Left ventricle myocardium inferior (tissue), 1 donor: ENCODE data around the gene HJV. TPM values are rescaled to one million over a fixed set of nuclear protein-coding genes. Genes with fewer than 3 reads are reported as not detected.
A peak's percentile ranks its signal among the peaks of the same experiment; 100 is the strongest.

Source experiments
- DNase-seq: peaks from one replicate; pipeline ENCODE4 v3.0.0-alpha.2; 2020
- H3K27ac ChIP-seq: fragments of 200-600 bp; replicated peaks from 2 replicates; pipeline ENCODE4 v1.8.0; 2021
- H3K27me3 ChIP-seq: fragments of 200-600 bp; 2 replicates; pipeline ENCODE4 v1.8.0; 2021; ENCODE audit warnings: low read depth
- H3K36me3 ChIP-seq: fragments of 200-600 bp; 2 replicates; pipeline ENCODE4 v1.8.0; 2021
- H3K4me1 ChIP-seq: fragments of 200-600 bp; 2 replicates; pipeline ENCODE4 v1.8.0; 2021
- H3K4me3 ChIP-seq: fragments of 200-600 bp; 2 replicates; pipeline ENCODE4 v1.8.0; 2021; ENCODE audit warnings: mild to moderate bottlenecking, moderate library complexity
- H3K9me3 ChIP-seq: fragments of 200-600 bp; replicated peaks from 2 replicates; pipeline ENCODE4 v1.8.0; 2021
- CTCF ChIP-seq: fragments of 200-600 bp; IDR thresholded peaks from 2 replicates; pipeline ENCODE4 v1.8.0; 2021; ENCODE audit warnings: antibody characterized with exemption, mild to moderate bottlenecking, borderline replicate concordance
- intact Hi-C: fragments of 100-400 bp; cut with micrococcal nuclease; formaldehyde crosslinking; loops from one replicate; pipeline ENCODE4 v1.11.0; 2022
- total RNA-seq: library from RNA; stranded (reverse); fragmentation: NEBNext Ultra II Directional; extraction: Animal tissue kit (Norgen Biotek cat#: 25700); gene quantifications from one replicate; pipeline ENCODE4 v1.2.1, GENCODE V29; 2021
- donor health status: DM: no; HTN: yes; CAD: no; lungs with severe emphysema.

HJV gene
- total RNA-seq, 1 donor from 2014 or later, result 90.3 TPM

GRCh38 chr1:145999321-146000024 lies 22.1 kb downstream of the HJV start:
- peak overlapping the region; percentile 86 for H3K4me3 ChIP-seq
- no peak for DNase-seq
- intact Hi-C loops, result no loop called here

GRCh38 chr1:145997718-145998023 lies 23.9 kb downstream of the HJV start:
- intact Hi-C loops, result no loop called here
- H3K4me1 ChIP-seq, result peaks cover 82% of the 10 kb centered on the region
- no peak for DNase-seq
- TF ChIP-seq CTCF, result peak; percentile 45
- H3K4me3 ChIP-seq, result peak overlapping the region; percentile 86
- H3K9me3 ChIP-seq, result no peaks in the 10 kb centered on the region
- no peaks in the 10 kb centered on the region for H3K27me3 ChIP-seq
- H3K36me3 ChIP-seq, result peaks cover 35% of the 10 kb centered on the region
- H3K27ac ChIP-seq, result peak overlapping the region; percentile 99

More at GRCh38 chr1:145999321-146000024, 22.1 kb downstream of the HJV start:
- H3K27me3 ChIP-seq, result no peaks in the 10 kb centered on the region
- H3K9me3 ChIP-seq, result no peaks in the 10 kb centered on the region
- peak overlapping the region; percentile 99 for H3K27ac ChIP-seq
- H3K4me1 ChIP-seq, result peaks cover 68% of the 10 kb centered on the region
- TF ChIP-seq CTCF, result no peak
- H3K36me3 ChIP-seq, result peaks cover 17% of the 10 kb centered on the region

- Histone ChIP-seq H3K9me3 (no peaks in the 10 kb centered on the region), H3K27ac (peak overlapping the region; percentile 99), H3K4me1 (peaks cover 87% of the 10 kb centered on the region), H3K4me3 (peak overlapping the region; percentile 86), H3K27me3 (no peaks in the 10 kb centered on the region), H3K36me3 (peaks cover 40% of the 10 kb centered on the region)
- intact Hi-C loops, result no loop called here
- peak; percentile 62 for DNase-seq
- no peak for TF ChIP-seq CTCF
Observed at GRCh38 chr1:145997016-145997717, 24.4 kb downstream of the HJV start.

GRCh38 chr1:145996433-145997015 lies 25.0 kb downstream of the HJV start, which contains the start of gene TXNIP:
TSS of gene TXNIP (minus strand) at chr1:145996579. CDS start at chr1:145996266, 313 bp downstream.
- Histone ChIP-seq H3K4me3 (peak within 1 kb of the TSS; percentile 86), H3K36me3 (peaks cover 40% of the 10 kb centered on the region), H3K9me3 (no peaks in the 10 kb centered on the region), H3K27me3 (no peaks in the 10 kb centered on the region), H3K27ac (peak within 1 kb of the TSS; percentile 99), H3K4me1 (peaks cover 88% of the 10 kb centered on the region)
- peak; percentile 99 for DNase-seq
- TF ChIP-seq CTCF, result no peak
- intact Hi-C loops, result no loop called here

- peaks cover 90% of the 10 kb centered on the region for H3K4me1 ChIP-seq
- TF ChIP-seq CTCF, result no peak
- H3K27me3 ChIP-seq, result no peaks in the 10 kb centered on the region
- no peaks in the 10 kb centered on the region for H3K9me3 ChIP-seq
- no peak for DNase-seq
- peak overlapping the region; percentile 99 for H3K27ac ChIP-seq
- H3K4me3 ChIP-seq, result peak overlapping the region; percentile 86
- H3K36me3 ChIP-seq, result peaks cover 40% of the 10 kb centered on the region
- intact Hi-C loops, result no loop called here
Observed at GRCh38 chr1:145995964-145996432, 25.5 kb downstream of the HJV start.
